Adrenal gland (tissue), 12 donors: ENCODE results near the gene TSPAN15. TPM values are rescaled to one million over a fixed set of nuclear protein-coding genes. Genes with fewer than 3 reads are reported as not detected.

Experiments used
- polyA plus RNA-seq, 3 donors: library from polyadenylated mRNA; stranded (reverse); fragments of 200-250 nt in 2 of 3; fragments of 350-450 nt in 1 of 3; fragmentation: Illumina TruSeq in 1 of 3; extraction: RNeasy Lipid Tissue Mini Kit (QIAGEN cat#74804) in 1 of 3; gene quantifications; one replicate each; pipeline ENCODE4 v1.2.3, GENCODE V29; 2013 to 2014
- total RNA-seq, 9 donors: library from RNA; depleted of rRNA in 4 of 9; stranded (reverse); fragments of >200 nt in 4 of 9; fragments of 120-200 nt in 1 of 9; fragmentation: NEBNext Ultra II Directional in 1 of 9; extraction: Animal tissue kit (Norgen Biotek cat#: 25700) in 1 of 9; gene quantifications; one replicate each; pipeline versions ENCODE4 v1.1.0 to v1.2.4, GENCODE V29; 2013 to 2023
- donor health status: healthy with polysubstance abuse.
- donor health status: Bipolar disorder and iron deficiency.
- donor health status: DM: yes; HTN: yes; CAD: no.
- donor health status: DM: no; HTN: no; CAD: no.
- donor health status: DM: no; HTN: no; CAD: no.
- donor health status: DM: yes; HTN: yes; CAD: no.

The TSPAN15 gene
- total and polyA plus RNA-seq, 12 donors, result 5.6 to 14.8 (median 10.8) TPM

Other genes with a start within 250 kb of the TSPAN15 start
- gene HKDC1, start 231.1 kb upstream of the TSPAN15 start, total RNA-seq, result under 1 TPM in 3 of 9 donors, not detected in 6; under 0.01 to 0.67 (median 0.11) TPM
- gene HKDC1, start 231.1 kb upstream of the TSPAN15 start, polyA plus RNA-seq, result under 1 TPM; 0.04 to 0.48 (median 0.20) TPM
- gene HK1, start 173.0 kb upstream of the TSPAN15 start, total RNA-seq, result 10 to 100 TPM; 29.3 to 79.3 (median 52.4) TPM
- gene HK1, start 173.0 kb upstream of the TSPAN15 start, polyA plus RNA-seq, result 10 to 100 TPM; 18.4 to 37.5 (median 19.5) TPM
- under 1 TPM in 7 of 9 donors, not detected in 2; 0.11 to 0.55 (median 0.35) TPM for gene TACR2, start 34.5 kb upstream of the TSPAN15 start, total RNA-seq
- gene TACR2, start 34.5 kb upstream of the TSPAN15 start, polyA plus RNA-seq, result under 1 TPM in 2 of 3 donors, not detected in 1; 0.33 to 0.37 TPM
- under 1 TPM in 3 of 9 donors, not detected in 6; 0.28 to 0.78 (median 0.48) TPM for gene NEUROG3, start 122.0 kb downstream of the TSPAN15 start, total RNA-seq
- under 1 TPM in 1 of 3 donors, not detected in 2; 0.07 TPM for gene NEUROG3, start 122.0 kb downstream of the TSPAN15 start, polyA plus RNA-seq
- gene FAM241B, start 178.8 kb downstream of the TSPAN15 start, total RNA-seq, result 1 to 10 TPM in 7 of 9 donors, not detected in 2; 1.4 to 3.4 (median 2.6) TPM
- gene FAM241B, start 178.8 kb downstream of the TSPAN15 start, polyA plus RNA-seq, result 1 to 10 TPM; 3.4 to 4.6 (median 4.0) TPM